CD4-positive, alpha-beta T cell treated with Interleukin-6 for 4 hours (primary cell): ENCODE data around the gene SNX24.

Source experiments
- DNase-seq: peaks from one replicate; pipeline ENCODE4 v3.0.0-alpha.2; 2020; ENCODE audit warnings: mixed read lengths

SNX24 gene

DNA sequence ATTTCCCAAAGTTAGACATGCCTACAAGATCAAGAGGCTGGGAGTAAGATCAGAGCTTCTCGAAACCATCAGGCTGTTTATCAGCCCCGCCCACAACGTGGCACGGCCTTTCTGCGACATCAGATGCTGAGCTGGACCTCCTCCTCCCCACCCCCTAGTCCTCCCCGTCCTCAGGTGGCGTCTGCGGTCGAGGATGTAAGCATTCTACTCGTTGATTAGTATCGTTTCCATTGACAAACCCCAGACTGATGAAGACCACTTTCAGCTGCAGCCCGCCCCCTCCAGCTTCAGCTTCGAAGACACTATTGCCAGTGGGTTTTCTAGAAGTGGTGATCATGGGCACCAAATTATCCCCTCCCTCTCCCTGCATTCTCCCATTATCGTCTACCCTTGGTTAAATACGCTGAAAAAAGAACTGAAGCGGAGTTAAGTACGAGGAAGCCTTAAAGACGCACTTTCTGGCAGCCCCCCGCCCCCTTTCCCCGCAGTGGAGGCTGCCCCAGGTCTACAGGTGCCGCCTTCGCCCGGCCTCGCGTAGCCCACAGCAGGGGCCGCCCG is 190.0 kb downstream of the SNX24 start:
- DNase-seq: no peak

DNA sequence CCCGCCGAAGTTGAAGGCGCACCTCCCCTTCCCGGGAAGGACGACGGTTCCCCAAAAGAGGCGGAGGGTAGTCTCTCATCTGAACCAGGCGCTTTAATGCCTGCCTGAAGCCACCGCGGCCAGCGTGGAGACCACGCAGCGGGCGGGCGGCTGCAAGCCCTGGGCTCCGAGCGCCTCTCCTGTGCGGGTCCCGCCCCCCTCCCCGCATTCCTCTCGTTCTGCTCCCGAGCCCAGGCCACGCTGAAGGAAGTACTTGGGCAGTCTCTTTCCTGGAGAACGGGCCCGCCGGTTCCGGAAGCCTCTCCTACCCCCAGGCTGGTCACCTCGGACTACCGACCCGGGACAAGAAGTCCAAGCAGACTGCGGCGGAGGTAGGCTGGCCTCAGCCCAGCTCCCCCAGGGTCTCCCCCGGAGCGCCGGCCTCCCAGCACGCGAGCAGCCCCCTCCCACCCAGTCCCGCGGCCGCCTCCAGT is 190.5 kb downstream of the SNX24 start:
- no peak for DNase-seq

DNA sequence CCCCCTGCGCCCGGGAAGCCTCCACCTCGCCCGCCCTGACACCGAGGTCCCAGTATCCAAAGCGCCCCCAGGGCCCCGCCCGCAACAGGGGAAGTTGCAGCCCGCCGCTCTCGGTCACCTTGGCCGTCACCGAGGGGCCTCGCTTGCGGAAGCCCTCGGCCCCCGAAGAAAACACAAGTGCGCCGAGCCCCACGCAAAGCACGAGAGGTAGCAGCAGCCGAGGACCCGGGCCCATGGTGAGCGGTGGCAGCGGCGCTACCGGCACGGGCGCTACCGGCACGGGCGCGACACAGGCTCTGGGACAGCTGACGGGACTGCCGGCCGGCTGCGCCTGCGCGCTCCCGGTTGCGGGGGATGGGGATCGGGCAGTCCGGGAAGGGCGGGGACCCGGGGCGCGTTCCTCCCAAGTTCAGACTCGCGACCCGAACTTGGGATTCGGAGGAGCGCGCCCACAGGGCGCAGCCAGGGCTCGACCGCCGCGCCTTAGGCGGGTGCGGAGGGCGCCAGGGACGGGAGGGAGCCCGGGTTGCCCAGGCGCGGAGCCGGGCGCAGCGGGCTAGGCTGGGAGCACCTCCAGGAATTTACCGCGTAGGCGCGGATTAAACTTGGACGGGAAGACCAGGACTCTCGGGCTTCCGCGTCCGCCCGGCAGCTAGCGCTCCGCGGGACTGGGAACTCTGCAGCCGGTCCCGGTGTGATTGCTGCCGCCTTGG is 191.1 kb downstream of the SNX24 start, which contains the start of gene PPIC:
Gene PPIC, minus strand, starts transcription at position 335 of the 713 bp plus-strand sequence. Its CDS starts 100 bp downstream, at position 235.
- DNase-seq: no peak

DNA sequence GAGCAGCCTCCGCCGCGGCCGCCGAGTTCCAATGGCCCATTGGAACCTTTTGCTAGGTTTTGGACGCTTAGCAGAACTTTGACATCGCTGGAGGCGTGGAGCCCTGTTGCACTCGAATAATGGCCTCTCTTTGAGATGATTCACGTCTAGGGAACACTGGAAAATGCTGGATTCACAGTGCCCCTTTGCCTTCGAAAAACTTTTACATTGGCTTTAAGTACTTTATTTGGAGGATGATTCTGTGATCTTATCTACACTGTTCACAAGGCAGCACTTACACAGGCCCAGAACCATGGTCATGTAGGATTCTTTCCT is 191.6 kb downstream of the SNX24 start:
- DNase-seq: no peak

DNA sequence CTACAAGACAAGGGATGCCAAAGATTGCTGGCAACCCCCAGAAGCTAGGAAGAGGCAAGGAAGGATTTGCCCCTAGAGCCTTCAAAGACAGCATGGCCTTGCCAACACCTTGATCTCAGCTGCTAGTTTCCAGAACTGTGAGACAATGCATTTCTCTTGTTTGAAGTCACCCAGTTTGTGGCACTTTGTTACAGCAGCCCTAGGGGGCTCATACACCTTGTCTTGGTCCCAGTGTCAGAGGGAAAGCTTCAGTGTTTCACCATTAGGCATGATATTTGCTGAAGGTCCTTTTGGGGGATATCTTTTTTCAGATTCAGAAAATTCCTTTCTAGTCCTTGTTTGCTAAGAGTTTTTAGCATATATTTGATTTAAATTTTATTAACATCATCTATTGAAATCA is 194.3 kb downstream of the SNX24 start:
- no peak for DNase-seq

DNA sequence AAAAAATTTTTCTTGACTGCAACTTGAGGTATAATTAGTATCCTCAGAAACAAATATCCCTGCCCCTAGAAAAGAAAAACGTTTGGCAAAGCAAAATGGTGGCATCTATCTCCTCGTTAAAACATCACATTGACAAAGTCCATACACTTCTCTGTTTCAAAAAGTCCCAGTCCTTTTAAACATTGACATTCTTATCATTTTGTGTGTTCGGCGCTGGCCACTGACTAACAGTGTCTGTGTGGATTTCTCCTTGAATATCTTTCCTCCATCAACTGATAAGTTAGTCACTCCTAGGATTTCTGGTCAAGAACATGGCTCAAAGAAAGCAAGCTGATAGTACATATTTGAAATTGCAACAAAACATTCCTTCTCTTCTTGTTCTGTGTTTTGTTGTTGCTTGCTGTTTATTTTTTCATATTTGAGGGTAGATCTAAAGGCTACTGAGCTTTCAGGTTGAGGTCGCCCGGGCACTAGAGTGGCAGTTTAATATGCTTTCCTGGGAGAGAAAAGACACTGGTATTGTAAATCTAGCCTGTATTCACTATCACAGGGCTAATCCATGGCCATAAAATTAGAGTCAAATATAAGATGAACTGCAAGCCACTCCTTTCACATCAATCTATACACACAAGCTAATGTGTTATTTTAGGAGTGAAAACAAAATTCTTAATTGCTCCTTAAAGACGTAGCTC is 199.7 kb downstream of the SNX24 start:
- DNase-seq: no peak

DNA sequence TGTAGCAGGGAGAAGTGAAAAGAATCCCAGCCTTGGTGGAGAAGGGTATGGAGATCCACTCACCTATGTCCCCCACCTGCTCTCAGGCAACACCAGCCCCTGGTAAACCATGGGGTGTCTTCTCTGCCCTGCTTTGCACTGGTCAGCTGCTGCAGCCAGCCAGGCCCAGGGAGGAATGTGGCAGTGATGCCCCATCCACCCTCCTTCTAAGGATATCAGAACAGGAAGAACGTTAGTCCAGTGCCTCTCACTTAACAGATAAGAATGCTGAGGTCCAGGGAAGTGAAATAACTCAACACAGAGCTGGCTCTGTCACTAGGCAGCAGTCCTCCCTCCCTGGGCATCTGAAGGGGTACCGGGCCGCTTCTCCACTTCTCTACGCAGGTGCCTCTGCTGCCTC is 200.8 kb downstream of the SNX24 start:
- no peak for DNase-seq

DNA sequence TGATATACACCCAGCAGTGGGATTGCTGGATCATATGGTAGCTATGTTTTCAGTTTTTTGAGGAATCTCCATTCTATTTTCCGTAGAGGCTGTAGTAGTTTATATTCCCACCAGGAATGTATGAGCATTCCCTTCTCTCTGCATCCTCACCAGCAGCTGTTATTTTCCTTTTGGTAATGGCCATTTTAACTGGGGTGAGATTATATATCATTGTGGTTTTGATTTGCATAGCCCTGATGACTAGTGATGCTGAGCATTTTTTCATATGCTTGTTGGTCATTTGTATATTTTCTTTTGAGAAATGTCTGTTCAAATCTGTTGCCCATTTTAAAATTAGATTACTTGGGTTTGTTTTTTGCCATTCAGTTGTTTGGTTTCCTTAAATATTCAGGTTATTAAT is 202.3 kb downstream of the SNX24 start:
- no peak for DNase-seq

DNA sequence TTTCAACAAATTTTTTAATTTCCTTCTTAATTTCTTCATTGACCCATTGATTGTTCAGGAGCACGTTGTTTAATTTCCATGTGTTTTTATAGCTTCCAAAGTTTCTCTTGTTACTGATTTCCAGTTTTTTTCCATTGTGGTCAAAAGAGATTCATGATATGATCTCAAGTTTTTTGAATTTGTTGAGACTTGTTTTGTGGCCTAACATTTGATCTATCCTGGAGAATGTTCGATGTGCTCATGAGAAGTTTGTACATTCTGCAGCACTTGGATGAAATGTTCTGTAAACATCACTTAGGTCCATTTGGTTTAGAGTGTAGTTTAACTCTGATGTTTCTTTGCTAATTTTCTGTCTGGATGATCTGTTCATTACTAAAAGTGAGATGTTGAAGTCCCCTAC is 205.8 kb downstream of the SNX24 start:
- DNase-seq: no peak
